ENCODE data around the gene SORCS2.

Gene SORCS2

GRCh38 chr4:7607156-7607910 lies 415.0 kb downstream of the SORCS2 start:
- no peak overlapping the region for H3K27ac ChIP-seq (ENCODE audit: low read depth, low read length)
- H3K9ac ChIP-seq (ENCODE audit: low read depth, low read length), result no peak overlapping the region
- no peaks in the 10 kb centered on the region for H3K36me3 ChIP-seq (ENCODE audit: insufficient read depth, low read length)
- WGBS, result 96% methylated on average over 14 of the region's 14 CpGs
- no peaks in the 10 kb centered on the region for H3K4me1 ChIP-seq (ENCODE audit: insufficient read depth, low read length)
- no peaks in the 10 kb centered on the region for H3K27me3 ChIP-seq (ENCODE audit: insufficient read depth, low read length)
- H3K9me3 ChIP-seq (ENCODE audit: insufficient read depth, low read depth, low read length), result peaks cover 14% of the 10 kb centered on the region; the same call in 1 of the 2 replicates
- no peak overlapping the region for H3K4me3 ChIP-seq (ENCODE audit: low read length)

GRCh38 chr4:7608046-7608445 lies 415.7 kb downstream of the SORCS2 start:
- Histone ChIP-seq H3K4me3 (ENCODE audit: low read length) (no peak overlapping the region), H3K36me3 (ENCODE audit: insufficient read depth, low read length) (no peaks in the 10 kb centered on the region), H3K27ac (ENCODE audit: low read depth, low read length) (no peak overlapping the region), H3K27me3 (ENCODE audit: insufficient read depth, low read length) (no peaks in the 10 kb centered on the region), H3K9me3 (ENCODE audit: insufficient read depth, low read depth, low read length) (peaks cover 14% of the 10 kb centered on the region; the same call in 1 of the 2 replicates), H3K4me1 (ENCODE audit: insufficient read depth, low read length) (no peaks in the 10 kb centered on the region), H3K9ac (ENCODE audit: low read depth, low read length) (no peak overlapping the region)
- 96% methylated on average over 7 of the region's 7 CpGs for WGBS

- no peak overlapping the region for H3K4me3 ChIP-seq (ENCODE audit: low read length)
- peaks cover 4% of the 10 kb centered on the region; the same call in 1 of the 2 replicates for H3K9me3 ChIP-seq (ENCODE audit: insufficient read depth, low read depth, low read length)
- 85% methylated on average over 10 of the region's 10 CpGs for WGBS
- H3K36me3 ChIP-seq (ENCODE audit: insufficient read depth, low read length), result no peaks in the 10 kb centered on the region
- no peaks in the 10 kb centered on the region for H3K27me3 ChIP-seq (ENCODE audit: insufficient read depth, low read length)
- no peak overlapping the region for H3K9ac ChIP-seq (ENCODE audit: low read depth, low read length)
- no peak overlapping the region for H3K27ac ChIP-seq (ENCODE audit: low read depth, low read length)
- H3K4me1 ChIP-seq (ENCODE audit: insufficient read depth, low read length), result no peaks in the 10 kb centered on the region
Measured at GRCh38 chr4:7609316-7609715, 417.0 kb downstream of the SORCS2 start.

- H3K27me3 ChIP-seq (ENCODE audit: insufficient read depth, low read length), result no peaks in the 10 kb centered on the region
- H3K36me3 ChIP-seq (ENCODE audit: insufficient read depth, low read length), result no peaks in the 10 kb centered on the region
- no peak overlapping the region for H3K4me3 ChIP-seq (ENCODE audit: low read length)
- H3K9me3 ChIP-seq (ENCODE audit: insufficient read depth, low read depth, low read length), result no peaks in the 10 kb centered on the region
- H3K4me1 ChIP-seq (ENCODE audit: insufficient read depth, low read length), result no peaks in the 10 kb centered on the region
- H3K9ac ChIP-seq (ENCODE audit: low read depth, low read length), result no peak overlapping the region
- 93% methylated on average over 17 of the region's 17 CpGs for WGBS
- no peak overlapping the region for H3K27ac ChIP-seq (ENCODE audit: low read depth, low read length)
Measured at GRCh38 chr4:7610022-7610670, 417.8 kb downstream of the SORCS2 start.

GRCh38 chr4:7610841-7611240 lies 418.5 kb downstream of the SORCS2 start:
- no peaks in the 10 kb centered on the region for H3K36me3 ChIP-seq (ENCODE audit: insufficient read depth, low read length)
- no peaks in the 10 kb centered on the region for H3K4me1 ChIP-seq (ENCODE audit: insufficient read depth, low read length)
- H3K9ac ChIP-seq (ENCODE audit: low read depth, low read length), result no peak overlapping the region
- no peaks in the 10 kb centered on the region for H3K9me3 ChIP-seq (ENCODE audit: insufficient read depth, low read depth, low read length)
- no peak overlapping the region for H3K27ac ChIP-seq (ENCODE audit: low read depth, low read length)
- H3K4me3 ChIP-seq (ENCODE audit: low read length), result no peak overlapping the region
- 95% methylated on average over 8 of the region's 8 CpGs for WGBS
- no peaks in the 10 kb centered on the region for H3K27me3 ChIP-seq (ENCODE audit: insufficient read depth, low read length)

- Histone ChIP-seq H3K27ac (ENCODE audit: low read depth, low read length) (no peak overlapping the region), H3K9me3 (ENCODE audit: insufficient read depth, low read depth, low read length) (no peaks in the 10 kb centered on the region), H3K36me3 (ENCODE audit: insufficient read depth, low read length) (no peaks in the 10 kb centered on the region), H3K4me1 (ENCODE audit: insufficient read depth, low read length) (no peaks in the 10 kb centered on the region), H3K9ac (ENCODE audit: low read depth, low read length) (no peak overlapping the region), H3K4me3 (ENCODE audit: low read length) (no peak overlapping the region), H3K27me3 (ENCODE audit: insufficient read depth, low read length) (no peaks in the 10 kb centered on the region)
- 82% methylated on average over 16 of the region's 16 CpGs for WGBS
Measured at GRCh38 chr4:7612311-7612897, 420.1 kb downstream of the SORCS2 start.

GRCh38 chr4:7614350-7614949 lies 422.1 kb downstream of the SORCS2 start:
- WGBS, result 95% methylated on average over 1 of the region's 1 CpG
- H3K36me3 ChIP-seq (ENCODE audit: insufficient read depth, low read length), result no peaks in the 10 kb centered on the region
- H3K4me3 ChIP-seq (ENCODE audit: low read length), result no peak overlapping the region

GRCh38 chr4:7616193-7616592 lies 423.9 kb downstream of the SORCS2 start:
- no peak overlapping the region for H3K27ac ChIP-seq (ENCODE audit: low read depth, low read length)
- H3K9ac ChIP-seq (ENCODE audit: low read depth, low read length), result no peak overlapping the region
- no peaks in the 10 kb centered on the region for H3K4me1 ChIP-seq (ENCODE audit: insufficient read depth, low read length)
- H3K36me3 ChIP-seq (ENCODE audit: insufficient read depth, low read length), result no peaks in the 10 kb centered on the region
- WGBS, result 95% methylated on average over 3 of the region's 3 CpGs
- no peak overlapping the region for H3K4me3 ChIP-seq (ENCODE audit: low read length)
- H3K27me3 ChIP-seq (ENCODE audit: insufficient read depth, low read length), result no peaks in the 10 kb centered on the region
- H3K9me3 ChIP-seq (ENCODE audit: insufficient read depth, low read depth, low read length), result no peaks in the 10 kb centered on the region

More at GRCh38 chr4:7614350-7614949, 422.1 kb downstream of the SORCS2 start:
- H3K27ac ChIP-seq (ENCODE audit: low read depth, low read length), result no peak overlapping the region
- no peaks in the 10 kb centered on the region for H3K27me3 ChIP-seq (ENCODE audit: insufficient read depth, low read length)
- H3K4me1 ChIP-seq (ENCODE audit: insufficient read depth, low read length), result no peaks in the 10 kb centered on the region
- H3K9ac ChIP-seq (ENCODE audit: low read depth, low read length), result no peak overlapping the region
- H3K9me3 ChIP-seq (ENCODE audit: insufficient read depth, low read depth, low read length), result no peaks in the 10 kb centered on the region

- no peaks in the 10 kb centered on the region for H3K4me1 ChIP-seq (ENCODE audit: insufficient read depth, low read length)
- H3K4me3 ChIP-seq (ENCODE audit: low read length), result no peak overlapping the region
- no peak overlapping the region for H3K9ac ChIP-seq (ENCODE audit: low read depth, low read length)
- WGBS, result 89% methylated on average over 9 of the region's 9 CpGs
- H3K36me3 ChIP-seq (ENCODE audit: insufficient read depth, low read length), result no peaks in the 10 kb centered on the region
- H3K27me3 ChIP-seq (ENCODE audit: insufficient read depth, low read length), result no peaks in the 10 kb centered on the region
- H3K9me3 ChIP-seq (ENCODE audit: insufficient read depth, low read depth, low read length), result no peaks in the 10 kb centered on the region
- H3K27ac ChIP-seq (ENCODE audit: low read depth, low read length), result no peak overlapping the region
Measured at GRCh38 chr4:7618361-7618760, 426.0 kb downstream of the SORCS2 start.

- H3K27ac ChIP-seq (ENCODE audit: low read depth, low read length), result no peak overlapping the region
- H3K27me3 ChIP-seq (ENCODE audit: insufficient read depth, low read length), result no peaks in the 10 kb centered on the region
- H3K36me3 ChIP-seq (ENCODE audit: insufficient read depth, low read length), result no peaks in the 10 kb centered on the region
- 93% methylated on average over 16 of the region's 16 CpGs for WGBS
- no peaks in the 10 kb centered on the region for H3K4me1 ChIP-seq (ENCODE audit: insufficient read depth, low read length)
- no peak overlapping the region for H3K4me3 ChIP-seq (ENCODE audit: low read length)
- no peaks in the 10 kb centered on the region for H3K9me3 ChIP-seq (ENCODE audit: insufficient read depth, low read depth, low read length)
- H3K9ac ChIP-seq (ENCODE audit: low read depth, low read length), result no peak overlapping the region
Measured at GRCh38 chr4:7620086-7620813, 427.9 kb downstream of the SORCS2 start.

- H3K27me3 ChIP-seq (ENCODE audit: insufficient read depth, low read length), result no peaks in the 10 kb centered on the region
- WGBS, result 80% methylated on average over 9 of the region's 10 CpGs
- H3K9me3 ChIP-seq (ENCODE audit: insufficient read depth, low read depth, low read length), result no peaks in the 10 kb centered on the region
- H3K4me3 ChIP-seq (ENCODE audit: low read length), result no peak overlapping the region
- no peaks in the 10 kb centered on the region for H3K4me1 ChIP-seq (ENCODE audit: insufficient read depth, low read length)
- H3K9ac ChIP-seq (ENCODE audit: low read depth, low read length), result no peak overlapping the region
- H3K36me3 ChIP-seq (ENCODE audit: insufficient read depth, low read length), result no peaks in the 10 kb centered on the region
- no peak overlapping the region for H3K27ac ChIP-seq (ENCODE audit: low read depth, low read length)
Measured at GRCh38 chr4:7620814-7621176, 428.5 kb downstream of the SORCS2 start.

Data from HUES64 (cell line).